GM19438 (cell line): ENCODE results near the gene AFAP1.
"Not testable (repeated sequence)": the region's sequence is repeated elsewhere in the genome, so short reads cannot be mapped to it uniquely, and the experiment has no call there.

Experiments
- ATAC-seq: cut with Tn5 transposase; IDR thresholded peaks from one replicate; pipeline ENCODE4 v1.9.1; 2021; ENCODE audit warnings: low read depth; ENCODE audit not compliant: unreplicated experiment

Gene AFAP1

DNA sequence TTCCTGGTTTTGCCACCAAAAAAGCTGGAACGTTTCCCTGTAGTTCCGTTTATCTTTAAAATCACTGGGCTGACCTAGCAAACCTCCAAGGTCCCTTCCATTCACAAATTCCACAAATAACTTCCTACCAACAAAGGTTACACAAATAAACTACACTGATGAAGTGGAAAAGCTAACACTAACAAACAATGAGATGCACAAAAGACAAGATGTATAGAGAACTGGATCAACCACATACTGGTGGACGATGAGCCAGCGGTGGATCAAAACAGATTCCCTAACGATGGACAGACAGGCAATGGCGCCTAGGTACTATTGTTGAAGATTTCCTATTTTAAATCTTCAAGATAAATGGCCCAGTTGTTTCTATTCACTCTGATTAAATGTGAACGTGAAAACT lies 15.5 kb downstream of the AFAP1 start:
- ATAC-seq = no peak

GRCh38 chr4:7922466-7922865 lies 17.2 kb downstream of the AFAP1 start:
- no peak for ATAC-seq

DNA sequence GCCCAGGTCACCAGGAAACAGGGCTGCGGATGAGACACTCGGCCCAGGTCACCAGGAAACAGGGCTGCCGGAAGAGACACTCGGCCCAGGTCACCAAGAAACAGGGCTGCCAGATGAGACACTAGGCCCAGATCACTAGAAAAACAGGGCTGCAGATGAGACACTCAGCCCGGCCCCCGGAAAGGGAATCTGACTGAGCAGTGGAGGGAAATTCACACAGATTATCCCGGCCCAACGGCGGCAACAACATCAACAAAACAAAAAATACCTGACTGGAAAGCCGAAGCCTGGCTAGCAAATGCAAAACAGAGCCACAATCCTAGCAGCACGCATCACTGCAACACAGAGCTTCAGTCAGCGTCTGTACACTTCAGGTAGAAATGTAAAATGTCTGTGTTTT lies 20.7 kb downstream of the AFAP1 start:
- ATAC-seq = no peak

- ATAC-seq = not testable (repeated sequence)
These were observed 21.5 kb downstream of the AFAP1 start for GRCh38 chr4:7918187-7918586.

DNA sequence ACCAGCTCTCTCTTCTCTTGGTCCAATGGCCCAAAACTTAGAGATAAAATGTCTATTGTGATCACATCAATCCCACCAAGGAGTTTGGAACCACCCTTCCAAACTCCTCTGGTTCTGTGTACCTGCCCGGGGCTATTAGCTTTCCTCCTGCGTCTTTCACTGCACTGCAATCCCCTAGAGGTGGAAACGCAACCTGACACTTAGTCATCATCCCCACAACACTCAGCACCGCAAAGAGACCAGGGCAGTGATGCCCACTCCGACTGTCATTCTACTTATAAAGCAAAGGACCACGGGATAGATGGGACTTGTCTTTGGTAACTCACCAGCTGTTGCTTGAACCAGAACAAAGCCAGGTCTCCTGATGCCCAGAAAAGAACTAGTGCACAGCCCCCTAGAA lies 22.0 kb downstream of the AFAP1 start:
- ATAC-seq = no peak

DNA sequence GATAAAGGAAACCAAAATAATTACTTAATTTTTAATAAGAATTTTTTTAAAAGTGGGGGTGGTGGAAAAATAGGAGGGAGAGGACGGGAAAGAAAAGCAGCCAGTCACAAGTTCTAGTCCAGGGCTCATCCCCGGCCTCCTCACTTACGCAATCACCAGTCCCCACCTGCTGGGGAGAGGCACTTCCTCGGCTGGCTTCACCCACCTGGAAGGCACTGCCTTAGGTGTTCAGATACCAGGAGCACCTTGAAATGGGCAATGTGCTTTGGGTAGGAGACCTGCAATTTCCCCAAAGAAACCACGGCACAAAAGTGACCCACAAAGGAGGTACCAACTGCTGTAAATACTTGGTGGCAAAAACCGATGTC lies 23.8 kb downstream of the AFAP1 start:
- no peak for ATAC-seq

DNA sequence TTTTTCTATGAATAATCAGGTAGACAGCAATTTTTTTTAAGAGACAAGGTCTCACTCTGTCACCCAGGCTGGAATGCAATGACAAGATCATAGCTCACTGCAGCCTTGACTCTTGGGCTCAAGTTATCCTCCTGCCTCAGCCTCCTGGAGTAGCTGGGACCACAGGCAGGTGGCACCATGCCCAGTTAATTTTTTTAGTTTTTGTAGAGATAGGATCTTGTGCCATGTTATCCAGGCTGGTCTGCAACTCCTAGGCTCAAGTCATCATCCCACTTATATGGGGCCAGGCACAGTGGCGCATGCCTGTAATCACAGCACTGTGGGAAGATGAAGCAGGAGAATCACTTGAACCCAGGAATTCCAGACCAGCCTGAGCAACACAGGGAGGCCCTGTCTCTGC lies 26.8 kb downstream of the AFAP1 start:
- no peak for ATAC-seq

DNA sequence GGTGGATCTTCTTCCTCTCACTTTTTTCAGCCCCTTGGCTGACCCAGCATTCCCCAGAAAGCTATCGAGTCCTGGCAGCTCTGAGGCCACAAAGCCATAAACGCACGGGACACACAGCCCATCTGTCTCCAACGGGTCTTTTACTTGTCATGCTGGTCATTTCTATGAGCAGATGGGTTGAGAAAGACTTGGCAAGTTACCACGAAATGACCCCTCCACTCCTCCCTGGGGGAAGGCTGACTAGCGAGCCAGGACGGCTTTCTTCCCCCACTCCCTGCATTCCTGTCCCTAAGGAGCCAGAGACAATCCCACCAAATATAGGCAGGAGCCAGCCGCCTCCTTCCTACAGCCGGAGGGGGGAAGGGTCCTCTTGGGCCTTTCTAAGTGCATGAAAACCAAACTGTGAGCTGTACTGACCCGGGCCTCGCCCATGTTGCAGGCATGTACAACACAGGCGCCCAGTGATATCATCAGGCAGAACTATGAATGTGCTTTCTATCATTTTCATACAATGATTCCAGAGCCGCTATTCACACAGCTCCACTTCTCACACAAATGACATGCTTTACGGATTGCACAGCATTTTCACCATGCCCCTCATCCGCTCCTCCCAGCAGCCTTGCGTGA lies 28.6 kb downstream of the AFAP1 start:
- ATAC-seq = no peak

DNA sequence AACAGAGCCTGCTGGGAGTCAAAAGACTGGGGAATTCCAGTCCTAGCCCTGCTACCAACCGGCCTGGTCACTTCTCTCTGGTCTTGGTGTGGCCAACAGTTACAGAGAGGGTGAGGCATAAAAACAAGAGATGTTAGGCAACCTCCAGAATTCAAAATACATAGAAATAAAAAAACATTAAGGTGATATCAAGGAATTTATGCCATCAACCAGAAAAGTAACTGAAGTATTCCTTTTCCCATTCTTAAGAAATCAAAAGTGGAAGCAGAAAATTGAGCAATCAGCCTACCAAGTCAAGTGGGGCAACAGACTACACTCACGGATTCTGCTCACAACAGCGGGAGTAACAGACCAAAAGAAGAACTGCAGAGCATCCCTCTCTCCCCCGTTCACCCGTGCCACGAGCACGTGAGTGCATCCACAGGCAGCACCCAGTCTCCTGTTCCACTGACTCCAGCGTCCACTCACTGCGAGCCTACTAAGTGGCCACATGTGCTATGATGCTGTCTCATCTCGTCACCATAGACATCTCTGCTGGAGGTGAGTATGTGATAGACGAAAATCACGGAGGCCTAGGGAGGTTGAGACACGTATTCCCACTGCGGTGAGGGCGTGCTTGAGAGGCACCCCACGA lies 29.3 kb downstream of the AFAP1 start:
- no peak for ATAC-seq

DNA sequence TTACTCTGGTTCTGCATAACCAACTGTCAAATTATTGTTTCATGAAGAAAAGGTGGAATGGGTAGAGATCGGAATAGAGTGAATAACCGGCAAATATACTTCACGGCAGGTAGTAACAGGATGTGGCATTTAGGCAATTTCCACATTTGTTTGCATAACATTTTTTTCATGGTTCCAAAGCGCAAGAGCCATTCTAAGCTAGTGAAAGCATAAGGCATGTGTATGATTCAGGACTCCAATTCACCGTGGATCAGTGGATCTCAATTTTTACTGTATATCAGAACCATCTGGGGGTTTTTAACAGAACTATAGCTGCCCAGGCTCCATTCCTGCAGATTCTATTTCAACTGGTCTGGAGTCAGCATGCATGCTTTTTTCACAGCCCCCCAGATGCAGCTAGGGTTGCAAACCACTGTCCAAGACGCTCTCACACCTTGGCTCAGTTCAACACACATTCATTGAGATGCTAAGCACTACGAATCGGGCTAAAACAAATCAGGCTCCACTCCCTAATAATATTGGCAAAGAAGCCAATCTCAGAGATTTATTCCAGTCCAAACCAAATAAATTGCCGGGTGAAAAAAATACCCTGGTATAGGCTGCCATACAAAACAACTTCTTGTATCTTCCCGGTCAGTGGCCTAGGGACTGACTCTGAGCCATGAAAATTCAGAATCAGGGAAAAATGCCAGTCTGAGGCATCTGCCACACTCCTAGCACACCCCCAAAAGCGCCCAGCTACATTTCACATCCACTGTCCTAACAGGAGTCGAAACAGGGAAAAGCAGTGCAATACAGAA lies 30.0 kb downstream of the AFAP1 start:
- ATAC-seq = no peak

DNA sequence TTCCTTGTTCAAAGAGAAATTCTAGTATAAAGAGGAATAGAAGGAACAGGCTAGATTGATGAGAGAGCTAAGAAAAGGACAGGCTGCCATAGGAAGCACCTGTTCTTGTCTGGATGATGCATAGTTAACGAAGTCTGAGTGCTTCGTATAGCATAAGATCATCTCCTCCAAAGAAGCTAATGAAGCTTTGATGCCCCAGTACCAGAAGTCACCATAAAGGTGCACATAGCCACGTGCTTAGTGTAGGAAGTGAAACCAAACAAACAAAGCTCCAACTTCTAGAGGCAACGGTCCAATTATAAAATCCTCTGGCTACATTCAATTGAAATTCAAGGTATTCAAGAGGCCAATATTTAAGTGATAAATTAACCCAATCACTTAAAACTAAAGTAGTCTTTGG lies 31.0 kb downstream of the AFAP1 start:
- no peak for ATAC-seq

DNA sequence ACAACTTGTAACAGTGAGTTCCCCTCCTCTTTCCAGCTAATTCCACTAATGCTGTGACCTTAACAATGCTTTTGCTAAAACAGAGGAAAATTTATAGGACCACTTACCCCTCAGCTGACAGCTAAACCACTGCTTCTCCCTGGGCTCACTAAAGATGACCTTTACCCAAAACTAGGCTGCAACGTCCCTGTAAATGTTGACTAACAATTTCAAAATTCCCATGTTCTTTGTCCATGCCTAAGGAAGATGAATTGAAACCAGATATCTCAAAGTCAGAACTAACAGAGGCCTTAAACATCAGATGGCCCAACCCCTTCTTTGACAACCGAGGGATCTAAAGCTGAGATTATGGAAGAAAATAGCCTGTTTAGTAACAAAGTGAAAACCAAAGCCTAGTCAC lies 32.5 kb downstream of the AFAP1 start:
- ATAC-seq = no peak

GRCh38 chr4:7906171-7906701 lies 33.4 kb downstream of the AFAP1 start:
- no peak for ATAC-seq

DNA sequence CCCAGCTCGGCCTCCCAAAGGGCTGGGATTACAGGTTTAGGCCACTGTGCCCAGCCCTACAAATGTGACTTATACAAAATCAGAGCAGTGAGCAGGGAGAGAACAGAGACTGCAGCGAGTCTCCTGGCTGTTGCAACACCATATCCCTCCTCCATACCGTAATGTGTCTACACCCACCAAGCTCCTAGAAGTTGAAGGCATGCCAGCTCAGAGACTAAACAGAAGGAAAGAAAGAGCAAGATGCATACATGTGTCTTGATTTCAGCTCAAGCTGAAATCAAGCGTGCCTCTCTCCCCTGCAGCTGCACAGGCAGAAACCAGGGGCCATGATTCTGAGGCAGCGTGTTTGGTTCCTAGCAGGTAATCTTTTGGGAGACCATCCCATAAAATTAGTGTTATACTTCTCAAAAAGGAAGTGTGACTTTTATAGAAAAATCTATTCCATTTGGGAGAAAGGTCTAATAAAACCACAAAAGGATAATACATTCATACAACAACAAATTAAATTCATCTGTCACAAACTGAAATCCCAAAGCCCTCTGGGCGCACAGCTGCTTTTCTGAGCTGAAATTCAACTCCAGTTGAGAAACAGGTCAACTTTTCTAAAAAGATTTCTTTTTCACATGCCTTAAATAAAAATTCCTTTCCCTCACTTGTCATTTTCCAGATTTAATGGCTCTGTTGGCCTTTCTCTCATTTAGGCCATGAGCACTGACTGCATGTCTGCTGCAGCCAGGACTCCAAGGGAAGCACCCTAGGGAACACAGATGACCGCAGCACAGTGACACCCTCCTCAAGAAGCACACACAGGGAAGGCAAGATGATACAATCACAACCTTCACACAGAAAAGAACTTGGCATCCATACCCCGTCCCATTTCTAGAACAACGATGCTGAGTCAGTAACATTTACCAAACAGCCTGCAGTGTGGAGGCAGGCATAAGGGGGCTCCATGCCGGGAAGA lies 34.4 kb downstream of the AFAP1 start:
- no peak for ATAC-seq

GRCh38 chr4:7903791-7904516 lies 35.7 kb downstream of the AFAP1 start:
- ATAC-seq = no peak

DNA sequence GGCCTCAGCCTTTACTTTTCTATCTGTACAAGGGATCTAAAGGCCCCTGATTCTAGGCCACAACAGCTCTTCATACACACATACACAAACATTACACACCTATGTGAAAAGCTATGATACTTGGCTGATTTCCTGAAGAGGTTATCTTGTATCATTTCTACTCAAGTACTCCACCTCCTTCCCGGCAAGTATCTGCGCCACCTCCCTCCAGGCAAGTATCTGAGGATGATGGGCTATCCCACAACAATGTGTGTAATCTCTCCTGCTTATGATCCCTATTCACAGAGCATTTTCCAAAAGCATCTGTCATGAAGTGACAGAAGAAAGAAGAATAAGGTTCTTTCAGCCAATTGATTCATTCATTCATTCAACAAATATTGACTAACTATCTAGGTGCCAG lies 36.8 kb downstream of the AFAP1 start:
- ATAC-seq = no peak

DNA sequence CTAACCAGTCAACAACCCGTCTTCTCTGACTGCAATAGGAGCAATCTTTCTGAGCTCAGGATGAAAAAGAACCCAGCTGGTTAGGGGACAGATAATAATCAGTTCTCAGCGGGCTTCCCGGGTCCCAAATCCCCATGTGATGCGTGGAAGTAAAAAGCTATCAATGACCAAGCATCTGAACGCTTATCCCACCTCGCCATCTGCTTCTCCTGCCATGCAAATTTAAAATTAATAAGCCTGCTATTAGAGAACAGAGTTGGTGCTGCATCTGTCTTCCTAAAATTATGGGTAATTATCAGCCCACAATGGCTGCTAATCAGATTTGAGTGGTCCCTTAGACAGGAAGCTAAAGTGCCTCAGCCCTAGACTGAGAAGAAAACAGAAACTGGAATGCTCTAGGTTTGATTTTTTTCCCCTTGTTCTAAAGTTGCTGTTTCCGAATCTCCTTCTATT lies 37.5 kb downstream of the AFAP1 start:
- no peak for ATAC-seq

- no peak for ATAC-seq
These were observed 38.3 kb downstream of the AFAP1 start for GRCh38 chr4:7901311-7901885.

DNA sequence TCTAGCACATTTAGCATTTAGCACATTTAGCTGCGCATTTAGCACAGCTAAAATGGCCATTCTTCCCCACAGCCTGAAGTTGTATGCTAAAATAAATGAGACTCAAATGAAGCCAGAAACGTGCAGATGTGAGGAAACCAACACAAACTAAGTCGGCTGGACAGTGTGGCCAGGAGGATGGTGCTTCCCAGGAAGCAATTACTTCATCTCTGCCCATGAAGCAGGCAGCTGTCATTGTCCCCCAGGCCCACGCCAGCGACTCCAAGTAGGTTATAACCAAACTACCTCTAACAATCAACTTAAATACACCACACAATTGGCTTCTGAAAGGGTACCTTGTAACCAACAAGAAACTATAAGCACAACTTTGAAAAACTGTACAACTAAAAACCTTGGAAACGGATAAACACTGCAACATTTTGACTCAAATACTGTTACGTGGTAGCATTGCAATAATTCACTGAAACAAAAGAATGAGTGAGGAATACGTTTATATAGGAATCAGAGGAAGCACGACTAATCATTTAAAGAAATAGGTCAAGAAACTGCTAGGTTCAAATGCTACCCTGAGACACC lies 39.2 kb downstream of the AFAP1 start:
- ATAC-seq = no peak
